ENCODE results near the gene TGFBR2. TPM values are rescaled to one million over a fixed set of nuclear protein-coding genes. Genes with fewer than 3 reads are reported as not detected.

The TGFBR2 gene
- total and polyA plus RNA-seq, 10 of the 15 experiments (the other 5 are each of a cell fraction or from before 2014, with no cell fraction given): 0.02 to 0.98 (median 0.18) TPM; not detected in 1

- Histone ChIP-seq H3K4me3 (no peak overlapping the region), H3K79me2 (ENCODE audit: control insufficient read depth, insufficient read depth, low read length) (no peaks in the 10 kb centered on the region), H2AFZ (ENCODE audit: control insufficient read depth, low read depth, low read length) (no peak overlapping the region), H3K36me3 (ENCODE audit: control insufficient read depth in 2 of 2, insufficient read depth in 2 of 2, low read length in 1 of 2) (no peaks in the 10 kb centered on the region), H3K4me2 (ENCODE audit: control insufficient read depth, insufficient read depth) (no peak overlapping the region), H4K20me1 (ENCODE audit: control insufficient read depth, insufficient read depth) (no peaks in the 10 kb centered on the region), H3K4me1 (ENCODE audit: control insufficient read depth, insufficient read depth, low read length) (no peaks in the 10 kb centered on the region; the same call in 1 of the 2 replicates), H3K27ac (ENCODE audit: control insufficient read depth, insufficient read depth) (no peak overlapping the region), H3K9ac (ENCODE audit: control insufficient read depth, insufficient read depth, low read length) (no peak overlapping the region), H3K27me3 (replicated peaks in 1 of 2; ENCODE audit: control insufficient read depth in 2 of 2, insufficient read depth in 2 of 2, low read length in 1 of 2) (peaks cover 0 to 9% of the 10 kb centered on the region in 2 experiments; a peak in 2 of 4 replicates), H3K9me3 (replicated peaks; ENCODE audit: control insufficient read depth, insufficient read depth, low read length) (no peaks in the 10 kb centered on the region)
- no TSS peak for BruUV-seq (replicated peaks)
- in situ Hi-C loops (cut with MboI) (no loop called here), intact Hi-C loops (cut with micrococcal nuclease; ENCODE audit: unreplicated experiment) (no loop called here)
- ChIA-PET RAD21 (ENCODE audit: unreplicated experiment) (no interaction called here), SMC1A (ENCODE audit: uncharacterized antibody, unreplicated experiment) (interaction anchor here (1.0 kb wide), 1 partner anchor 29 kb away, joined by 3 read pairs; no protein-coding TSS in a partner anchor), CTCF (no interaction called here), POLR2A (no interaction called here)
- ATAC-seq (no peak), DNase-seq (ENCODE audit: low read depth, low spot score) (no peak), FAIRE-seq (no peak)
- WGBS (ENCODE audit: insufficient coverage, insufficient replicate concordance, low lambda C conversion rate, missing lambda C conversion rate): 19% methylated on average over 2 of the region's 2 CpGs
- TF ChIP-seq RFX5 (IDR thresholded peaks at IDR 0.05; ENCODE audit: low read depth, low read length) (no peak), HSF1 (IDR thresholded peaks at IDR 0.05; ENCODE audit: low read depth, low read length) (no peak), IRF4 (IDR thresholded peaks at IDR 0.05; ENCODE audit: low read depth, low read length) (no peak), STAT3 (IDR thresholded peaks at IDR 0.05; ENCODE audit: low read depth, low read length) (no peak), IRF3 (IDR thresholded peaks at IDR 0.05) (no peak), RELA (IDR thresholded peaks at IDR 0.05; ENCODE audit: borderline replicate concordance, partially characterized antibody) (no peak), ATF2 (IDR thresholded peaks at IDR 0.05; ENCODE audit: low read length) (no peak), HDGF (IDR thresholded peaks at IDR 0.05) (no peak), KLF5 (IDR thresholded peaks at IDR 0.05; ENCODE audit: partially characterized antibody) (no peak), ZBTB33 (IDR thresholded peaks at IDR 0.05) (no peak), PKNOX1 (IDR thresholded peaks at IDR 0.05) (no peak), ASH2L (IDR thresholded peaks at IDR 0.05; ENCODE audit: borderline replicate concordance, low read depth) (no peak)
Measured at GRCh38 chr3:30600572-30600971, 5.8 kb upstream of the TGFBR2 start.
